ENCODE data around the gene PHETA2.

The PHETA2 gene

DNA sequence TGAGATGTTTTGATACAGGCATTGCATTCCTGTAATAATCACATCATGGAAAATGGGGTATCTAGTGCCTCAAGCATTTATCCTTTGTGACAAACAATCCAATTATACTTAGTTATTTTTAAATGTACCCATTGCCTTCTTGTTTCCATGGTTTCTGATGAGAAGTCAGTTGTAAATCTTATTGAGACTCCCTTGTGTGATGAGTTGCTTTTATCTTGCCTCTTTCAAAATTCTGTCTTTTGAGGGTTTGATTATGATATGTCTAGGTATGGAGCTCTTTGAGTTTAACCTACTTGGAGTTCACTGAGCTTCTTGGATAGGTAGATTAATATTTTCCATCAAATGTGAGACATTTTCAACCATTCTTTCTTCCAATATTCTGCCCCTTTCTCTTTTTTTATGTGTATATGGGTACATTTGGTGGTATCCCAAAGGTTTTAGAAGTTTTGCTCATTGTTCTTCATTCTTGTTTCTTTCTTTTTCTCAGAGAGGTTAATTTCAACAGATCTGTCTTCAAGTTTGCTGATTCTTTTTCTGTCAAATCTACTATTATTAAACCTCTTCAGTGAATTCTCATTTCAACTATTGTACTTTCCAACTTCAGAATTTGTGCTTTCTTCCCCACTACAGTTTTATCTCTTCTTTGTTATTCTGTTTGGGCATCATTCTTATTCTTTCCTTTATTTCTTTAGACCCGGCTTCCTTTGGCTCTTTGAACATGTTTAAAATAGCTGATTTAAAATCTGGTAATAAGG, 17.1 kb upstream of the PHETA2 start:
- Histone ChIP-seq H3K27ac (ENCODE audit: insufficient read depth, low read length, poor library complexity, severe bottlenecking) (no peak overlapping the region), H3K9me3 (ENCODE audit: control insufficient read depth, low read length) (peaks cover 9% of the 10 kb centered on the region), H3K36me3 (ENCODE audit: control insufficient read depth, insufficient read depth, low read length) (peaks cover 28% of the 10 kb centered on the region), H3K4me3 (ENCODE audit: insufficient read depth, low read depth, low read length, poor library complexity, severe bottlenecking) (no peak overlapping the region), H3K27me3 (replicated peaks; ENCODE audit: control insufficient read depth, insufficient read depth, low read length, poor library complexity, severe bottlenecking) (no peaks in the 10 kb centered on the region), H3K4me1 (ENCODE audit: control insufficient read depth, insufficient read depth, low read length, poor library complexity, severe bottlenecking) (no peaks in the 10 kb centered on the region)
- no peak for DNase-seq

DNA sequence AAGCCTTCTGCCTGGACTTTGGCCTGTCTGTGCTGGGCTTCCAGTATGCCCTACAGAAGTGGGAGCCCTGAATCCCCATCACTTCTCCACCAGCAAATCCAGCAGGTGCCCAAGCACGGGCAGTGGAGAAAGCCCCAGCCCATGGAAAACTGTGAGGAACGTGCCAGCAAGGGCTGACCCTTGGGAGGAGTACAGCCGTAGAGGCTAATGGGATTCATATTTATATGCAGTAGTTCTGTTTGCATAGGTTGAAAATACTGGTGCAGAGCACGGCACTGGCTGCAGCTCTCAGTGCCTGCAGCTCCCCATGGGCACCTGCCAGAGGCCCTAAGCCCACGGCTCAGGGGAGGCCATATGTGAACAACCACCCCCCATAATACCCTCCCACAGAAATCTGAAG, 13.6 kb upstream of the PHETA2 start:
- no peaks in the 10 kb centered on the region for H3K27me3 ChIP-seq (replicated peaks; ENCODE audit: control insufficient read depth, insufficient read depth, low read length, poor library complexity, severe bottlenecking)
- H3K4me3 ChIP-seq (ENCODE audit: insufficient read depth, low read depth, low read length, poor library complexity, severe bottlenecking): no peak overlapping the region
- no peak for DNase-seq
- no peaks in the 10 kb centered on the region for H3K4me1 ChIP-seq (ENCODE audit: control insufficient read depth, insufficient read depth, low read length, poor library complexity, severe bottlenecking)
- H3K9me3 ChIP-seq (ENCODE audit: control insufficient read depth, low read length): peaks cover 9% of the 10 kb centered on the region
- peaks cover 41% of the 10 kb centered on the region for H3K36me3 ChIP-seq (ENCODE audit: control insufficient read depth, insufficient read depth, low read length)
- H3K27ac ChIP-seq (ENCODE audit: insufficient read depth, low read length, poor library complexity, severe bottlenecking): no peak overlapping the region

DNA sequence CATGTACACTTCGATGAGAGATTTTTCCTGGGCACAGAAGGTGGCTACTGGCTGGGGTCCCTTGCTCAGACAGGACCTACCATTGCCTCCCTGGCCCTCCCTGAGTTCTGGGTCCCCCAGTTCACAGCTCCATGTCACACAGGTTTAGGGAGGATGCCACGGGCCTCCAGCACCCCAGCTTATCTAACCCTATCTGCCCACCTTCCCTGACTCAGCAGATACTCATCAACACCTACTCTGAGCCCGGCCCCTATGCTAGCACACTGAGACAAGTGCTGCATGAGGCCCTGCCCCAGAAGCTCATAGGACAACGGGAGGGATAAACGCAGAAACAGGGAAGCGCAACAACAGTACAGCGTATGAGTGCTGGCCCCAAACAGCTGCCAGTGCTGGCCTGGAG, 13.0 kb upstream of the PHETA2 start:
- peaks cover 9% of the 10 kb centered on the region for H3K9me3 ChIP-seq (ENCODE audit: control insufficient read depth, low read length)
- peaks cover 47% of the 10 kb centered on the region for H3K36me3 ChIP-seq (ENCODE audit: control insufficient read depth, insufficient read depth, low read length)
- H3K27me3 ChIP-seq (replicated peaks; ENCODE audit: control insufficient read depth, insufficient read depth, low read length, poor library complexity, severe bottlenecking): no peaks in the 10 kb centered on the region
- DNase-seq: no peak
- H3K4me1 ChIP-seq (ENCODE audit: control insufficient read depth, insufficient read depth, low read length, poor library complexity, severe bottlenecking): no peaks in the 10 kb centered on the region
- no peak overlapping the region for H3K4me3 ChIP-seq (ENCODE audit: insufficient read depth, low read depth, low read length, poor library complexity, severe bottlenecking)
- no peak overlapping the region for H3K27ac ChIP-seq (ENCODE audit: insufficient read depth, low read length, poor library complexity, severe bottlenecking)

DNA sequence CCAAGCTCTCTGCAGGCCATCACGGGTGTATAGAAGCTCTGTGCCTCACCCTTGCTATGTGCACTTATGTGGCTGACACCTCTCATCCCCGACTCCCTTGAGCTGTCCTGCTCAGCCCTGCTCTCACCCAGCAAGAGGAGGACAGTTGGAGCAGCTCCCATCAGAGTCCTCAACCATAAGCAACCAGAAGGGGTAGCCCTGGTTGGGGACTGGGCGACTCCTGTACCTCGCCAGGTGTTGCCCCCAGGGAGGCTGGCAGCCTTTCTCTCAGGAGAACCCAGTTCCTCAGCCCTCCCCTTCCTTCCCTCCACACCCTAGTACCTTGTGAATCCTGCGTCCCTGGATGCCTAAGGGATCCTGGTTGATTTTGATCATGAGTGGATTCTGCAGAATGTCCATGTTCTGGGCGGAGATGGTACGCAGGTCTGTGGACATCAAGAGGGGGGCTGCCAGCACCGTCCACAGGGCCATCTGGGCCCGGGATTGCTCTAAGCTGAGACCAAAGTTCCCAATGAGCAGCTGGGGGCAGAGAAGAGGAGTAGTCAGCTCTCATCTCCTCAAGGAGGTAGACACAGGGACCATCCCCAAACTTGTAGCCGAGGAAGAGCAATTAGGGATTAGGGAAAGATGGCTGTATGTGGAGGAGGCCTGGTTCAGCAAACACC, 11.4 kb upstream of the PHETA2 start:
- Histone ChIP-seq H3K36me3 (ENCODE audit: control insufficient read depth, insufficient read depth, low read length) (peaks cover 60% of the 10 kb centered on the region), H3K27ac (ENCODE audit: insufficient read depth, low read length, poor library complexity, severe bottlenecking) (no peak overlapping the region), H3K4me3 (ENCODE audit: insufficient read depth, low read depth, low read length, poor library complexity, severe bottlenecking) (no peak overlapping the region), H3K27me3 (replicated peaks; ENCODE audit: control insufficient read depth, insufficient read depth, low read length, poor library complexity, severe bottlenecking) (no peaks in the 10 kb centered on the region), H3K4me1 (ENCODE audit: control insufficient read depth, insufficient read depth, low read length, poor library complexity, severe bottlenecking) (no peaks in the 10 kb centered on the region), H3K9me3 (ENCODE audit: control insufficient read depth, low read length) (no peaks in the 10 kb centered on the region)
- DNase-seq: no peak

DNA sequence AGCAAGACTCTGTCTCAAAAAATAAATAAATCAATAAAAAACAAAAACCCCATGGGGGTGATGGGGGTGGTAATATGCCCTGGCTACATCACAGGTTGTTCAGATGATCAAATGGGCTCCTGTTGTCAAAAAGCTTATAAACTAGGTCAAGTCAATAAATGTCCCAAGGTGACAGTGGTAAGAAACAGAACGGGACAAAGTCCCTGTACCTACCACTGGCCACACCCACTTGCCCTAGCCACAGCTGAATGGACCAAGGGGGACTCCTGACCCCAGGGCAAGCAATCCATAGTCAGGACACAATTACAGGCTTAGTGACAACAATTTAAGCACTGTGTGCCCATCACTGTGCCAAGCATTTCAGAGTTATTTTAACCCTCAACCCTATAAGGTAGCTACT, 9.4 kb upstream of the PHETA2 start:
- H3K9me3 ChIP-seq (ENCODE audit: control insufficient read depth, low read length): no peaks in the 10 kb centered on the region
- H3K4me1 ChIP-seq (ENCODE audit: control insufficient read depth, insufficient read depth, low read length, poor library complexity, severe bottlenecking): peaks cover under 1% of the 10 kb centered on the region
- no peak overlapping the region for H3K27ac ChIP-seq (ENCODE audit: insufficient read depth, low read length, poor library complexity, severe bottlenecking)
- no peaks in the 10 kb centered on the region for H3K27me3 ChIP-seq (replicated peaks; ENCODE audit: control insufficient read depth, insufficient read depth, low read length, poor library complexity, severe bottlenecking)
- peaks cover 50% of the 10 kb centered on the region for H3K36me3 ChIP-seq (ENCODE audit: control insufficient read depth, insufficient read depth, low read length)
- H3K4me3 ChIP-seq (ENCODE audit: insufficient read depth, low read depth, low read length, poor library complexity, severe bottlenecking): no peak overlapping the region
- no peak for DNase-seq

DNA sequence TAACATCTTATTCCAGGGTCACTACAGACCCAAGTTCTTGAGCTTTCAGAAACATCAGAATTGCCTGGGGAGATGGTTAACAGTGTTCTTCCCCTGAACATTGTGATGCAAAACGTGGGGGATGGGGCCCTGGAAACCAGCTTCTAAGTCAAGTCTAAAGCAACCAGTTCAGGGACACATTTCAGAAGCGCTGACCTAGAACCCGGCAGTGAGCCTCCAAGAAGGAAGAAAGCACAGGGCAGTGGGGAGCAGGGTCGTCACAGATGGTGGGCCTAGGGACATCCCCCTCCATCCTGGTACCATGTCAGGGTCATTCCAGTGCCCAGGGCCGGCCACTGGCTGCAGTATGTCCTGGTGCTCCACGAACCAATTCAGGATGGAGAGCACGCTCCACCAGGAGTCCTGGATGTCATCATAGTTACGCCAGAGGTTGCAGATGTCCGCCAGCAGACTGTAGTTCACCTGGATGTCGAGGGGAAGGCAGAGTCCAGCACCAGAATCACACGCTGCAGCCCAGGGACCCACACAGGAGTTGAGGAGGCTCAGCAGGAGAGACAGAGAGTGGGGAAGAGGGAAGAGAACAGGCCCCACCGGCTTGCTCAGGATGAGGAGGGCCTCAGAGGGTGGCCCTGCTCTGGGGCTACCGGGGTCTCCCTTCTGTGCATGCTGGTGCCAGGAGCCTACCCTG, 8.5 kb upstream of the PHETA2 start:
- Histone ChIP-seq H3K4me3 (ENCODE audit: insufficient read depth, low read depth, low read length, poor library complexity, severe bottlenecking) (no peak overlapping the region), H3K9me3 (ENCODE audit: control insufficient read depth, low read length) (no peaks in the 10 kb centered on the region), H3K4me1 (ENCODE audit: control insufficient read depth, insufficient read depth, low read length, poor library complexity, severe bottlenecking) (peaks cover 6% of the 10 kb centered on the region), H3K27me3 (replicated peaks; ENCODE audit: control insufficient read depth, insufficient read depth, low read length, poor library complexity, severe bottlenecking) (no peaks in the 10 kb centered on the region), H3K27ac (ENCODE audit: insufficient read depth, low read length, poor library complexity, severe bottlenecking) (no peak overlapping the region), H3K36me3 (ENCODE audit: control insufficient read depth, insufficient read depth, low read length) (peaks cover 40% of the 10 kb centered on the region)
- DNase-seq: no peak

DNA sequence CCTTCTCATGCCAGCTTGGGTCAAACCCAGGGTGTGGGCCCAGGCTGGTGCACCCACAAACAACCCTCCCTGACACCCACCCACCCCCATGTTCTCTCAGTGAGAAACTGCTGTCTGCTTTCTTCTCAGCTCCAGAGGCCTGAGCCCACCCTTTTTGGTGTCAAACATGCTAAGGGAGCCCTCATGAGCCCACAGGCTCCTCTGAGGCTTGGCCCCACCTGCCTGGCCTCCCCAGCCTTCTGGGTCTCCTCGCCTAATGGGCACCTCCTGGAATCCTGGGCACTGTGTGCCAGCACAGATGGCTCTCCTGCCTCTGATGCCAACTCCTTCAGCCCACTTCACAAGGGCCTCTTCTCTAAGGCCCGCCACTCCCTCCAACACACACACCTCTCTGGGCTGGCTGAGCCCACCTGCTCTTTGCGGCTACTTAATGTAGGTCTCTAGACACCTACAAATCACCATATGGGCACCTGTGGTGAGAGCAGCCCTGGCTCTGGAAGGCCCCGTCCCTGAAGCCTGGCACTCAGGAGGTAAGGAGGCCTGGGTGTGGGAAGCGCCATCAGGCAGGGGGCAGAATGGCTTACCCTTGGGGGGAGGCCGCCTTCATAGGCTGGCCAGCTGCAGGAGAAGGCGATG, 7.8 kb upstream of the PHETA2 start:
- DNase-seq: no peak

DNA sequence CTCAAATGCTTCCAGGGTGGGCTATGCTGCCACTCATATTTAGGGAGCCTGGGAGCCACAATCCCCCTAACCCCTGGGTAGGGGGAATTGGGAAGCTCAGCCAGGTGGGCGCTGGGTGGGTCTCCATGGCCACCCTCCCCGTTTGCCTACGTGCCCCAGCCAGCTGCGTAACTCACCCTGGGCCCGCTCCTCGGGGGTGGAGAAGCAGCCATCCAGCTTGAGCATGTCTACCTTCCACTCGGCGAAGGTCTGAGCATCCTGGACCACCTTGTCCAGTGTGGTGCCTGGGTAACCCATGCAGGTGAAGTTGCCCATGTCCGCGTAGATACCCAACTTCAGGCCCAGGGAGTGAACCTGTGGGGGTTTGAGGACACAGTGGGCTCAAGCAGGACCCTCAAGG, 7.1 kb upstream of the PHETA2 start:
- no peak for DNase-seq
- Histone ChIP-seq H3K9me3 (ENCODE audit: control insufficient read depth, low read length) (no peaks in the 10 kb centered on the region), H3K4me1 (ENCODE audit: control insufficient read depth, insufficient read depth, low read length, poor library complexity, severe bottlenecking) (peaks cover 13% of the 10 kb centered on the region), H3K27ac (ENCODE audit: insufficient read depth, low read length, poor library complexity, severe bottlenecking) (no peak overlapping the region), H3K4me3 (ENCODE audit: insufficient read depth, low read depth, low read length, poor library complexity, severe bottlenecking) (no peak overlapping the region), H3K36me3 (ENCODE audit: control insufficient read depth, insufficient read depth, low read length) (peaks cover 33% of the 10 kb centered on the region), H3K27me3 (replicated peaks; ENCODE audit: control insufficient read depth, insufficient read depth, low read length, poor library complexity, severe bottlenecking) (no peaks in the 10 kb centered on the region)

More for the DNA sequence above, 7.8 kb upstream of the PHETA2 start:
- no peak overlapping the region for H3K4me3 ChIP-seq (ENCODE audit: insufficient read depth, low read depth, low read length, poor library complexity, severe bottlenecking)
- H3K36me3 ChIP-seq (ENCODE audit: control insufficient read depth, insufficient read depth, low read length): peaks cover 34% of the 10 kb centered on the region
- H3K9me3 ChIP-seq (ENCODE audit: control insufficient read depth, low read length): no peaks in the 10 kb centered on the region
- no peak overlapping the region for H3K27ac ChIP-seq (ENCODE audit: insufficient read depth, low read length, poor library complexity, severe bottlenecking)
- no peaks in the 10 kb centered on the region for H3K27me3 ChIP-seq (replicated peaks; ENCODE audit: control insufficient read depth, insufficient read depth, low read length, poor library complexity, severe bottlenecking)
- peaks cover 9% of the 10 kb centered on the region for H3K4me1 ChIP-seq (ENCODE audit: control insufficient read depth, insufficient read depth, low read length, poor library complexity, severe bottlenecking)

DNA sequence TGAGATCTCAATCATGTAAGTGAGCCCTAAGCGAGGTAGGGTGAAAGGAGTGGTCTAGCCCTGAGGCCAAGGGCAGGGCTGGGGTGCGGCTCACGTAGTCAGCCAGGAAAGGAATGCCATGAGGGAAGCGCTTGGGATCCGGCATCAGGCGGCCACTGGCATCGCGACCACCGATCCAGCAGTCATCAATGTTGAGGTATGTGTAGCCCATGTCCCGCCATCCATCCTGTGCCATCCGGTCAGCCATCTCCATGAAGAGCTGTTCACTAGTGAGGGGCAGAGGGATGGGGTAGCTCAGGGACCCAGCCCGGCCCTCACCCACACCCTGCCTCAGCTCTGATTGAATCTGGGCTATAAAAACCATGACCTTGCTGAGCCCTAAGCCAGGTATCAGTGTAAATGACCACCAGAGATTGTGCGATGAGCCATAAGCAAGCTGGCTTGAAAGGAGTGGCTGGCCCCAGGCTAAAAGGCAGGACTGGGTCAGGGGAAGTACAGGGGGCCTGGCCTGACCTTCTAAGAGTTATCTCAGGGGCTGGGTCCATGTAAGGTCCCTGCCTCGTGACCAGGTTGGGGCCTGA, 6.3 kb upstream of the PHETA2 start:
- H3K4me1 ChIP-seq (ENCODE audit: control insufficient read depth, insufficient read depth, low read length, poor library complexity, severe bottlenecking): peaks cover 13% of the 10 kb centered on the region
- H3K9me3 ChIP-seq (ENCODE audit: control insufficient read depth, low read length): no peaks in the 10 kb centered on the region
- no peak overlapping the region for H3K4me3 ChIP-seq (ENCODE audit: insufficient read depth, low read depth, low read length, poor library complexity, severe bottlenecking)
- peaks cover 29% of the 10 kb centered on the region for H3K36me3 ChIP-seq (ENCODE audit: control insufficient read depth, insufficient read depth, low read length)
- H3K27me3 ChIP-seq (replicated peaks; ENCODE audit: control insufficient read depth, insufficient read depth, low read length, poor library complexity, severe bottlenecking): no peaks in the 10 kb centered on the region
- no peak for DNase-seq
- H3K27ac ChIP-seq (ENCODE audit: insufficient read depth, low read length, poor library complexity, severe bottlenecking): no peak overlapping the region
